HG03575 (cell line): ENCODE results near the gene RGPD5.
"Not testable (repeated sequence)": the region's sequence is repeated elsewhere in the genome, so short reads cannot be mapped to it uniquely, and the experiment has no call there.

Source experiments
- ATAC-seq: cut with Tn5 transposase; IDR thresholded peaks from one replicate; pipeline ENCODE4 v1.9.1; 2021; ENCODE audit not compliant: unreplicated experiment, insufficient number of reproducible peaks, low FRiP score; ENCODE audit errors: extremely low read depth

The RGPD5 gene

GRCh38 chr2:109888414-109888813 lies 94.3 kb downstream of the RGPD5 start:
- not testable (repeated sequence) for ATAC-seq

GRCh38 chr2:109889909-109890308 lies 95.8 kb downstream of the RGPD5 start:
- ATAC-seq, result not testable (repeated sequence)

- not testable (repeated sequence) for ATAC-seq
These were observed 96.9 kb downstream of the RGPD5 start for GRCh38 chr2:109891024-109891423.

GRCh38 chr2:109893736-109894135 lies 99.6 kb downstream of the RGPD5 start:
- ATAC-seq, result not testable (repeated sequence)

GRCh38 chr2:109894141-109894540 lies 100.0 kb downstream of the RGPD5 start:
- ATAC-seq, result not testable (repeated sequence)

- not testable (repeated sequence) for ATAC-seq
These were observed 101.2 kb downstream of the RGPD5 start for GRCh38 chr2:109895090-109895869.

- ATAC-seq, result peak; percentile 90
These were observed 102.1 kb downstream of the RGPD5 start for GRCh38 chr2:109896212-109896611.

GRCh38 chr2:109897769-109898461 lies 103.8 kb downstream of the RGPD5 start:
- not testable (repeated sequence) for ATAC-seq

GRCh38 chr2:109898462-109899336 lies 104.6 kb downstream of the RGPD5 start, which contains the start of gene LIMS3:
LIMS3 (plus strand) TSS chr2:109898688; CDS start chr2:109898729, 41 bp downstream.
- not testable (repeated sequence) for ATAC-seq

- ATAC-seq, result peak; percentile 45
These were observed 111.7 kb downstream of the RGPD5 start for GRCh38 chr2:109905796-109906195.
